T-helper 22 cell (primary cell): ENCODE measurements around the gene ME3.
"Not testable (repeated sequence)": the region's sequence is repeated elsewhere in the genome, so short reads cannot be mapped to it uniquely, and the experiment has no call there.

Experiments used
- DNase-seq: peaks from one replicate; pipeline ENCODE4 v3.0.0-alpha.2; 2020; ENCODE audit warnings: low read depth

Gene ME3

DNA sequence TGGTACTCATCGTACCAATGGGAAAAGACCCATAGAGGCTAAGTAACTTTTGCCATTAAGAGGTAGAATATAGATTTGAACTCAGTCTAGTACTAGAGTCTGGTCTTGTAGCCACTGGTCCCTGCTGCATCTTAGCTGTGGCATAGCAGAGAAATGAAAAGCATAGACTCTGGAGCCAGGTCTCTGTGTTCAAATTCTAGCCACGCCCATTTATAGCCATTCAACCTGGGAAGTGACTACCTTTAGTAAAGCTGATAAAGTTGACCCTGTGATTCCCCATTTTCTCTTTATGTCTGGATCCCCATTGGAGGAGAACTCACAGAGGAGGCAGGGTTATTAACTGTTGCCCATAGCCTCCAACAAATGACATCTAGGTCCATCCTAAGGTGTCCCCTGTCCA, 113.6 kb downstream of the ME3 start:
- DNase-seq, result no peak

DNA sequence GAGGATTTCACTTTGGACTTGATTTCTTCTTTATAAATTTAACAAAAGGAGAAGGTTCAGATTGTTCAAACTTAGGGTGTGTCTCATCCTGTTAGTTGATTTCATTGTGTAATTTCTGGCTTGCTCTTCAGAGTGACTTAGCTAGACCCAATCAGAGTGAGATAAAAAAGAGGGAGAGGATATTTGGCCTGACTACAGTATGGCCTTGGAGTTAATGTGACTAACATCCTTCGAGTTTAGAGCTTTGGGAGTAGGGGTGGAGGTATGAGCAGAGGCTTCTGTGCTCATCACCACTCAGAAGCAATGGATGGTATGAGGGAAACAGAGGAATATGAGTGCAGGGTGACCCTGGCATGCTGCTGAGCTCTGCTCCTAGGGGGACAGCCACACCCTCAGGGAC, 114.2 kb downstream of the ME3 start:
- no peak for DNase-seq

DNA sequence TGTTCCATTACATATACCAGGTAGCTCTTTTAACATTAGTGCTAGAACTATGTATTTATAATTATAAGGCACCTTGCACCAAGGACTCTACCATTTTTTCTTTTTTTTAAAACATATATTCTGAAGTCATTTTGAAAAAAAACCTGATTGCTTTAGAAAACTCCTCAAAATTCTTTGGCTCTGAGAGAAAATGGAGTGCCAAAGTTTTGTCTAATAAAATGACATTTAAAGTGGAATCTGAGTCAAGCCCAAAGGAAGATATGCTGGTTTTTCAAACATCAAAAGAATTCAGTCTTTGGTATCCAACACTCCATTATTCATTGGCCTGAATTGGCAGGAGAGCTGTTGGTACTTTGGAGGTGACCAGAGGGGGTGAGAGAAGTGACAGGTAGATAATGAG, 116.5 kb downstream of the ME3 start:
- no peak for DNase-seq

DNA sequence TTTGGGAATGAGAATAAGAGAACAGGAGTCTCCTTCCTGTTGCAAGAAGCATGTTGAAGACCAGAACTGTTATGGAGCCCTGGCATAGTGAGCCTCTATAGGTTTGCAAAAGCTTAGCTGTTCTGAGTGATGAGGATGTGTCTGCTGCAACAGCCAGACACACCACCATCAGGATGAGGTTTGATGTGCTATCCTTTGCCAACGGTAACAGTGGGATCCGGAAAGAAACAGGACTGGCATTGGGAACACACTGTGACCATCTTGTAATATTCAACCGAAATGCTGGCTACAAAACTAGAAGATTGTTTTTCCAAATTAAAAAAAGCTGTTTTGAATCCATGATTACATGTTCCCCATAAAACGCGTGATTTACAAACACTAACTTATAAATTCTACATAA, 117.0 kb downstream of the ME3 start:
- no peak for DNase-seq

DNA sequence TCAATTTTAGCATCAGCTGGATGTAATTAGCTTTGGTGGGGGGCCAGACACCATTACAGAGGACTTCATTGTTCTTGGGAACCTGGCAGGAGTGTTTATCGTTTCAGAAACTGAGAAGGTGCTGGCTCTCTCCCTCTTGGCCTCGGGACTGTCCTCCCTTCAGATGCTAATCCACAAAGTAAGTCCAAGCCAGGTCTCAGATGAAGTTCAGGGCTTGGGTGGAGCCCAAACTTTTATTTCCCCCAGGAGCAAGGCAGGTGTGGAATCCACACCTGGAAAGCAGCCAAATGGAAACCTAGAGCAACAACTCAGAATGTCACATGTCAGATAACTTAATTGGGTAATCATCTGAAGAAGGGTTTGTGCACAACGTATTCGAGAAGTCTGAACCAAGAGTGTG, 119.2 kb downstream of the ME3 start:
- DNase-seq, result no peak

DNA sequence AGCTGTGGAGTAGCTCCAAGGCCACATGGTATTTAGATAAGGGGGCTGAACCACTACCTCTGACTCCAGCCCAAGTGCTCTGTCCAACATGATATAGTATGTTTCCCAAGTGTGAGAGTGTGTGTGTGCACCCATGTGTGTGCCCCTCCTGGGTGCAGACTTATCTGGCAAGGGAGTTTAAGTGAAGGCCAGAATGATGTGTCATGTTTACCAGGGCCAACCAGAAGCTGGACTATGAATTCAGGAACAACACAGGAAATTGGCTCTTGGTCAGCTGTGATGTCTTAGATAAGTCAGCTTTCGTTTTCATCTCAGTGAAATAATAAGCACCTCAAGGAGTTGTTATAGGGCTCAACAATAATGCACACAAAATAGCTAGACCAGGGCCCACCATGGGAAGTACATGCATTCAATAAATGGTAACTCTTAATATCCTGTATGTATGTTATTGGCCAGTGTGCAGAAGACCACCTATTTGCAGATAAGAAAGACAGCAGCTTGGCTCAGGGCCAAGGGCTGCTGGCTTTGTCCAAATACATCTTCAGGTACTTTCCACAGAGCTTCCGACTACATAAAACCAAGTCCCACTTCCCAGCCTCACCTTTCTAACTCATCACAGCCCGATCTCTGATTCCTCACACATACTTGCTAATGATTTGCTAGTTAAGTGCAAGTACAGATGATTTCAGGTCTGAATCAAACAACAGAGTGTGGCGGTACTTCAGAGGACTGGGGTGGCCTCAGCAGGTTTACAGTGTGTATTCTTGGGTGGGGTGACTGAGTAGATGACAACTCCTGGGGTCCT, 120.9 kb downstream of the ME3 start:
- no peak for DNase-seq

DNA sequence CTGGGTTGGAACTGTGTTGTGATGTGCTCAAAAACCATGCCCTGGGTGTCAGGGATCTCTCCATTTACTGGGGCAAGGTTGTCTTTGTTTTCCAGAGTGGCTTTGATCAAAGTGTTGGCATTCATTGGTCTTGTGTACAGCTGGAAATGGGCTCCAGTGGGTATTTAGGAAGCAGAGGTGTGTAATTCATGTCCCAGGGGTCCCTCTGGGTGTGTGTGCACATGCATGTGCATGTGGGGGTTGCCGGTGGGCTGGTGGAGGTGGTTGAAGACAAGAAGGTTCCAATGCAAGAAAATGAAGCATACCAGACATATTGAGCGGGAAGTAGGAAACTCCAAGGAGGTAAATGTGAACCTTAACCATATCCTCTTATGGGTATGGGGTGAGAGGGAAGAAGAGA, 121.7 kb downstream of the ME3 start:
- DNase-seq, result no peak

DNA sequence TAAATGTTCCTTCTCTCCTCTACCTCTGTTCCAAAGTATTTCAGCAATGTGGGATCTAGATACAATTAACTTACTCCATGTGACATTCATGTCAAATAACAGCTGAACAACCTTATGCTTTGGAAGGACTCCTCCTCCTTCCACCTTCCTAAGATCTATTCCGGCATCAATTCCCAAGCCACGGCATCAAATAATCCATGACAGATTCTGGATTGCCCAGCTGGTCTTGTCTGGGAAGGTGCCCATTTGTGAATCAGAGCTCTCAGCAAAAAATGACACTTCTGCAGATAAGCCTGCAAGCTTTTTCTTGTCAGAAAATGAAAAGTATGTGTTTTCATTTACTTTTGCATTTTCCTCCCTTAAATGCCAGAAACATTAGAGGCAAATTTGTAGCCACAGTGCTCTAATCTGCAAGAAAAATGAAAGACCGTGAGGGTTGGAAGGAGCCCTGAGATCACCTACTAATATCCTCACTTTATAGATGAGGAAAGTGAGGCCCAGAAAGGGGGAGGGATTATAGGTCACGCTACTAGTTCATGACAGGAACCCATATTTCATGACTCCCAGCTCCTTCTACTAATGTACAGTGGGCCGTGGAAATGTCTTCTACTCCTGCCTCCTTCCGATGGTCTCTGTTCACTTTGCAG, 124.0 kb downstream of the ME3 start:
- no peak for DNase-seq

DNA sequence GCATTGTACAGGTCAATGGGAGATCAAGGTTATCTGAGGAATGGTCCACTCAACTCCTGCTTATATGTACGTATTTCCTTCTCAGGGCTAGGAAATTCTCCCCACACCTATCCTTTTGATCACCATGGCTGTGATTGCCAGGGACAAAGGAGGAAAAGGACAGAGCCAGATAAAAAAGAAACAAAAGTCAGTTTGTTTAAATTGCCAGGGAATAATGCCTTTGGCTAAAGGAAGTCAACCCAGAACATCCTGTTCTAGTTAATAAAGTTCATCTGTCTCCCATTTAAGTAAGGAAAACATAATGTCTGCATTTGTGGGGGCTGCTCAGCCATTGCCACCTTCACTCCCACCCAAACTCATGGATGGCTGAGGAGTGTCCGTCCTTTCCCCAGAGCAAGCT, 124.7 kb downstream of the ME3 start:
- DNase-seq, result no peak

DNA sequence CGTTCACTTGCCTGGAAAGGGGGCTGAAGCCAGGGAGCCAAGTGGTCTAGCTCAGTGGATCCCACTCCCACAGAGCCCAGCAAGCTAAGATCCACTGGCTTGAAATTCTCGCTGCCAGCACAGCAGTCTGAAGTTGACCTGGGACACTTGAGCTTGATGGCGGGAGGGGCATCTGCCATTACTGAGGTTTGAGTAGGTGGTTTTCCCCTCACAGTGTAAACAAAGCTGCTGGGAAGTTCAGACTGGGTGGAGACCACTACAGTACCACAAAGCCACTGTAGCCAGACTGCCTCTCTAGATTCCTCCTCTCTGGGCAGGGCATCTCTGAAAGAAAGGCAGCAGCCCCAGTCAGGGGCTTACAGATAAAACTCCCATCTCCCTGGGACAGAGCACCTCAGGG, 131.1 kb downstream of the ME3 start:
- DNase-seq, result not testable (repeated sequence)

DNA sequence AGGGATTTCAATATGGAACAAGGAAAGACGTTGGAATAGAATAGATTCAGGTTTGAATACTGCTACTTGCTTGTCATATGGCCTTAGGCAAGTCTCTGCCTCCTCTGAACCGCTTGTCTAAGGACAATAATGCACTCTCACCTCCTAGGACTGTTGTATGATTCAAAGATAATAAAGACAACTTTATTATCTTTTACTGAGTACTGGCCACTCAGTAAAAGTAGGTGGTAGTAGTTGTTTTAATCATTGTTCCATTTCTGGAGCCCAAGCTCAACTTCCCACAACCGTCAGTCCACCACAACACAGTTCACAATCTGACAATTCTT, 134.2 kb downstream of the ME3 start:
- no peak for DNase-seq

DNA sequence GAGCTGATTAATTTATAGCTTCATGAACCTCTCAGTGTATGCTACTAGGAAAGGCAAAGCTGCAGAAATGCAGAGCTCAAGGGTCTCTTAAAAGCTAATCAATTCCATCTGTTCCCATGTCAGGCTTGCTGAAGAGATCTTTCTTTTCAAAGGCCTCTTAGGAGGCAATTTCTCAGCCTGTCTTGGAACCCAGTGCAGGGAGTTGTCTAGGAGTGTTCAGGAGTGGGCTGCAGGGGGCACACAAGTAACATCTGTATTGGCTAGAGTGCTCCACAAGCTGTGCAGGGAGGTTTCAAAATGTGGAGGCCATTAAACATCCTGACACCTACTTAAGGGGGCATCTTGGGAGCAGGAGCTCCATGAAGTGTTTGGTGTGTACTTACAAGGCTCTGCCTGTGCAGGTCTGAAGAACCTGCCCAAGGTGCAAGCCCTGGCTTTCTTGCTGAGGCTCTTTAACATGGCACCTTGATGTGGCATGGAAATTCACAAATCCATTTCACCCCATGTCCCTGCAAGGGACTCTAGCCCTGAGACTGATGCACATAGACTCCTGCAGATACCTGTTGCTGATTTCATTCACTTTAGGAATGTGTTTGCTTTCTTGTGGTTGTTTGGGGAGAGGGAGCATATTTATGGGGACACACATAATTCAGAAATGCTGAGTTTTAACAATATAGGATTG, 134.7 kb downstream of the ME3 start:
- no peak for DNase-seq

DNA sequence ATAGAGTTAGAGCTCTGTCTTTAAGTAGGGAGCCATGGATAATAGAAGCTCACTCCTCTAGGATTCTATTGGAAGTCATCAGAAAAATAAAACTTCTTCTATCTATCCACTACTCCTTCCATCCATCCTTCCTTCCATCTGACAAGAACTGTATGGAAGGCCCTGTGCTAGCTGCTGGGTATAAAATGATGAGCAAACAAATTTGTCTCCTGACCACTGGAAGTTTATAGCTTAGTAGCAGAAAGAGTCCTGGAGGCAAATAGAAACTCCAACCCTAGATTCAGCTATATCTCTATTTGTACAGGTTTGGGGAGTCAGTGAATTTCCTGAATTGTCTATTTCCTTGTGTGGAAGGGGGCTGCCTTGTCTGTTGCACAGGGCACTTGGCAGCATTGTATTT, 136.6 kb downstream of the ME3 start:
- DNase-seq, result no peak

DNA sequence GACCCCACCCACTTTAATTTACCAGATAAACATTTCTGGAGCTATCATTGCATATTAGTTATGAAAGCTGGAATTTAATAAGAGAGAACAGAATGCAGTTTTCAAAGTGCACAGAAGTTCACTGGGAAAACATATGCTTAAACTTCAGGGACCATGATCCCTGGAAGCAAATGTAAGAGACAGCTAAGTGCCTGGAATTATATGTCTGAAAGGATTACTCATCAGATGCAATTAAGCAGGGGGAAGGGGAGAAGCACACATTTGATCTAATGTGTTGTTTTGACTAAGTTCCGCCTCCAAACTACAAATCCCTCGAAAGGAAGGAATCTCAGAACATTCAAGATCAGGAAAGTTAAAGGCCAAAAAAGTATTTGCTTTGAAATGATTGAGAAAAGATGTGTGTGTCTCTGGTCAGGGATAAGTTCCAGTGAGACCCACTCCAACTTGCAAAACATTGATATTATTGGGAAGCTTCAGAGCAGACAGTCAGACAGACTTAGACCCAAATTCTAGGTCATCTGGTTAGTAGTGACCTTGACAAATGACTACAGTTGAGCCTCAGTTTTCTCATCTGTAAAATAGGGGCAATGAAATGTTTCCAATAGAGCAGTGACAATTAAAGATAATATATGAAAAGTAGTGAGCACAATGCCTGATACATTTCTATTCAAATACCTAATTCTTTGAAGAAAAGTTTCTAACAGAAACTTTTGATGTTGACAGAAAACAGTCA, 147.6 kb downstream of the ME3 start:
- no peak for DNase-seq

DNA sequence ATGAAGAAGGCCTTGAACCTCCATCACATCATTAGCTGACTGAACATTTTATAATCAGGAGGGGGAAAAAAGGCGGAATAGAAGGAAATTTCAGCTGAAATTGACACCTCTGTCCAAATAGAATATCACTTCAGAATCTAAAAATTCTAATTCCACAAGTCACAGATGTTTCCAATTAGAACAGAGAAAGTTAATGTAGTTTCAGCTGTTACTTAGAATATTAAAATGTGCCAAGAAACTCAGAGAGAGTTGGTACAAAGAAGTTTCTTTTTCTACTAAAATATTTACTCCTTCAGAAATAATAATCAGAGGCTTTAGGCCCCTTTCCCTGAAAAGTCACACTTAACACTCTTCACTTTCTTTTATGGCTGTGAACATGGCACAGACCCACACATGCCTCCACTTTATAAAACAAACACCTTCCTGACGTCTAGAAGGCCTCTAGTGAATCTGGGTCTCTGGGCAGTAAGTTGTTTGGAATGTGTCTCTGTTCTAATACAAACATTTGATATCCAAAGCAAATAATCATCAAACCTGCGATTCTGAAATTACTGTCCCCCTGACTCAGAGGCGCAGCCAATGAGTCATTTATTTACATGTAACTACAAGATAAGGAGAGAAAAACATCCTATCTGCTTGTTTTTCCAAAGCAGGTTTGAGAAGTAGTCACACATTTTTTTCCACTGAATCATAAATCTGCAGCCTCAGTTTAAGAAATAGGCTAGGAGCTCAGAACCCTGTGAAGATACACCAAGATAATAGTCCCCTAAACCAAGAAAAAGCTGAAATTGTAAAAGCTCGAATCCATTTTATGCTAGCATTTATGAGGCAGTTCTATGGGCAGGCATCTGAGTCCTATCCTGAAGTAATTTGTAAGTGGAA, 148.4 kb downstream of the ME3 start:
- DNase-seq, result no peak

DNA sequence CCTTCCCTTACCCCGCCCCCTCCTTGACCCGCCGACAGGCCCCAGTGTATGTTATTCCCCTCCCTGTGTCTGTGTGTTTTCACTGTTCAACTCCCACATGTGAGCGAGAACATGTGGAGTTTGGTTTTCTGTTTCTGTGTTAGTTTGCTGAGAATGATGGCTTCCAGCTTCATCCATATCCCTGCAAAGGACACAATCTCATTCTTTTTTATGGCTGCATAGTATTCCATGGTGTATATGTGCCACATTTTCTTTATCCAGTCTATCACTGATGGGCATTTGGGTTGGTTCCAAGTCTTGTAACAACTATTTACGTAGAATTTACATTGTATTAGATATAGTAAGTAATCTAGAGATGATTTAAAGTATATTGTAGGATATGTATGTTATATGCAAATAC, 149.9 kb downstream of the ME3 start:
- DNase-seq, result not testable (repeated sequence)

DNA sequence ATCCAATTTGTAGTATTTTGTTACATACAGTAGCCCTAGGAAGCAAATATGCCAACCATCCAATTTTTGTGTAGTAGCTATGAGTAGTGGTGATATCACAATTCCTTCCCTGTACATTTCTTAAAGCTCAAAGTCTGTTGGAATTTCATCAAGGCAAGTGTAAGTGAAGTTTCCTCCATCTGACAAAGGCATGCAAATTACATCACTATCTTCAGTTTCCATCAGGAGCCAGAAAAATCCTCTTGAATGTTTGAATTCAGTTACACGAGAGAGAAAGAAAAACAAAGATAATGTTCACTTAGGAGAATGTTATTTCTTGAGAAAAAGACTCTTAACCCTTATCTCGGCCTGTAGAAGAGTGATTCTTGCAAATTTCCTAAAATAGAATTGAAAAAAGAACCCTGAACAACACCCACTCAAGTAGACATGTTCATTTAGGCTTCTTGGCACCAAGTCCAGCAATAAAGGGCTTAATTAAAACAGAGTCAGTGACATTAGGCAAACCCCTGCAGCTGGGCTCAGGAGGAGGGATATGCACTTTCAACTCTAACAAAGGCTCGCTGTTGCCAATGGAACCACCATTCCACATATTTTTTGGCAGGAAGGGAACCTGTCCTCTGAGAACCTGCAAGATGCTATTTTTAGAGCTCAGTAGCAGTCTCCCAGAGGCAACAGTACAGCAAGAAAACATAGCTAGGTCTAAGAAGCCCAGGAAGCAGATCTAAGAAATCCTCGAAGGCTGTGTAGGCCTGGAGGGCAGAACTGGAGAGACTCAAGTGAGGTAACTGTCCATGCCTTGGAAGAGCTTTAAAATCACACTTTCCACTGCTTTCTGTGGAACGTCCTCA, 153.1 kb downstream of the ME3 start:
- no peak for DNase-seq

DNA sequence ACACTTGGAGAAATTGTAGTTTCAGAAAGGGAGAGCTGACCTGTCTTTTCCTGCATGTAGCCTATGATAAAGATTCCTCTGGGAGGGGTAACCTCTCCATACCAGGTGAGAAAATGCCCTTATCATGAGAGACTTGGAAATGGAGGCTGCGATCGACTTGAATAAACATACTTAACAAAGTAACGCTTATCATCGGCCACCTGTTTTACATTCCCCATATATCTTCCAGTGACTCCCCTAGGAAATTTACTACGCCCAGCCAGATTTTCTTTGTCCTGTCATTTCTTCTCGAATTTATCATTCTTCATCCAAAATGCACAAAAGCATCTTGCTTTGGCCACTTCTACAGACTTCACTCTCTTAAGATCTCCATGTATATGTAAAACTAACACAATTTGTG, 154.2 kb downstream of the ME3 start:
- no peak for DNase-seq

DNA sequence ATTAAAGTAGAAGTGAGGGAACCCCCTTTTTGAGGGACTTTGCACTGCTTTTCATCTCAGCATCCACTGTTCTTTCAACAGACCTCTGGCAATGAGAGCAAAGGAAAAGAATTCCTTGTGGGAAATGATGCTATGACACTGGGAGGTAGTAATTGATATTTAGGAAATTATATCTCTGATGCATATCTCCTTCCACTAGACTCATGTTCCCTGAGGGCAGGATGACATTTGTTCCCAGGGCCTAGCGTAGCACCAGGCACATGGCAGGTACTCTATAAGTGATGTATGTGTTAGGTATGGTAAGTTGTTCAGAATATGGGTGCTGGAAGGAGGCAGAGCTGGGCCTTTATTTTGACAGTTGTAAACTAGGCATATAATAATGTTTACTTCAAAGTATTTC, 154.9 kb downstream of the ME3 start:
- no peak for DNase-seq

DNA sequence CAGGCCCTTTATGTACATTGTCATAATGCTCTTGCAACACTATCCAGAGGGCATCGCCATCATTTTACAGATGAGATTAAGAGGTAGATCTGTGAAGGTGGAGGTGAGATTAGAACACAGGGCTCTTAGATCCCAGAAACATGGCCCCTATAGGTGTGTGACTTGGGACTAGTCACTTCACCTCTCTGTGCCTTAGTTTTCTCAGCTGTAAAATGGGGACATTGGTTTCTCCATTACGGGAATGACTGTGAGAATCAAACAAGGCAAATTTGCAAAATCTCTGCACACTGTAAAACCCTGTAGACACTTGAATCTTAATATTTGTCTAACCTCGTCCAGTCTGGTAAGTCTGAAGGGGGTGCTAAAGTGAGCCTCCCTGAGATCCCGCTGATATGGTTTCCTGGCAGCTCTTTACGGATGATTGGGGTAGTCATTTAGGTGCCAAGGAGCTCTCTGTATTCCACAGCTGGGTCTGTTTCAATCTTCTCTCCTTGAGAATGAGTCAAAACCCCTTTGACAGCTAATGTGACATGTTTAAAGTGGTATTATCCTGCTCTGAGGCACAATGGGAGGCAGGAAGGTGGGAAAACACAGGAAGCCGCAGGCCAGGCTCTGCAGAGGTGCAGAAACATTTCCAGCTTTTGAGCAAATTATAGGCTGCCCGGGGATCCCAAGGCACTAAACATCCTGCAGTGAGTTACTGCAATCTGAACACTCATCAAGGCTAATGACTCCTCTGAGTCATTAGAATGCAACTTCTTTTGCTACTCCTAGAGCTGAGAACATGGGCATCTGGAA, 156.9 kb downstream of the ME3 start:
- no peak for DNase-seq
